Mesothelial cell of epicardium (in vitro differentiated cells): ENCODE data around the gene GTF3C1. TPM values are rescaled to one million over a fixed set of nuclear protein-coding genes. Genes with fewer than 3 reads are reported as not detected.

Experiments
- DNase-seq, 2 experiments: peaks; one replicate each; pipeline ENCODE4 v3.0.0; 2021; ENCODE audit warnings: low spot score in 2 of 2; ENCODE audit not compliant: unreplicated experiment in 2 of 2
- H3K27ac Mint-ChIP-seq: 2 replicates; pipeline ENCODE4 v1.8.0; 2021; ENCODE audit warnings: mixed read lengths
- H3K27me3 Mint-ChIP-seq: 2 replicates; pipeline ENCODE4 v1.8.0; 2021; ENCODE audit warnings: low read depth, mixed read lengths
- H3K36me3 Mint-ChIP-seq: 2 replicates; pipeline ENCODE4 v1.8.0; 2021; ENCODE audit warnings: mixed read lengths
- H3K4me1 Mint-ChIP-seq: 2 replicates; pipeline ENCODE4 v1.8.0; 2021; ENCODE audit warnings: mixed read lengths
- H3K4me3 Mint-ChIP-seq: 2 replicates; pipeline ENCODE4 v1.8.0; 2021; ENCODE audit warnings: mild to moderate bottlenecking, moderate library complexity, mixed read lengths
- H3K9me3 Mint-ChIP-seq: 2 replicates; pipeline ENCODE4 v1.8.0; 2021; ENCODE audit warnings: mixed read lengths
- CTCF ChIP-seq: fragments of 200-600 bp; sonication (generic); IDR thresholded peaks from one replicate; pipeline ENCODE4 v1.5.0; 2021; ENCODE audit warnings: antibody characterized with exemption; ENCODE audit not compliant: unreplicated experiment
- total RNA-seq: library from RNA; stranded (reverse); gene quantifications from 3 replicates; pipeline ENCODE4 v1.2.1, GENCODE V29; 2021

Gene GTF3C1
- total RNA-seq, 1 donor from 2014 or later: 131 TPM

DNA sequence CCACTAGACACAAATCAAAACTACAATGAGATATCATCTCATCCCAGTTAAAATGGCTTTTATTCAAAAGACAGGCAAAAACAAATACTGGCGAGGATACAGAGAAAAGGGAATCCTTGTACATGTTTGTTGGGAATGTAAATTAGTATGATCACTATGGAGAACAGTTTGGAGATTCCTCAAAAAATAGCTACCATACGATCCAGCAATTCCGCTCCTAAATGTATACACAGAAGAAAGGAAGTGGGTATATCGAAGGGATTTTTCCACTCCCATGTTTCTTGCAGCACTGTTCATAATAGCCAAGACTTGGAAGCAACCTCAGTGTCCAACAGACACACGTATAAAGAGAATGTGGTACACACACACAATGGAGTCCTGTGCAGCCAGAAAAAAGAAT lies 35.5 kb upstream of the GTF3C1 start:
- Mint-ChIP-seq H3K9me3 (peaks cover 7% of the 10 kb centered on the region), H3K27me3 (no peaks in the 10 kb centered on the region), H3K27ac (no peak overlapping the region), H3K4me3 (no peak overlapping the region), H3K36me3 (peaks cover 21% of the 10 kb centered on the region), H3K4me1 (peaks cover 2% of the 10 kb centered on the region)
- no peak for TF ChIP-seq CTCF
- DNase-seq: no peak

GRCh38 chr16:27583634-27584033 lies 33.9 kb upstream of the GTF3C1 start:
- peaks cover 18% of the 10 kb centered on the region for H3K4me1 Mint-ChIP-seq
- H3K36me3 Mint-ChIP-seq: peaks cover 21% of the 10 kb centered on the region
- no peak for TF ChIP-seq CTCF
- H3K27ac Mint-ChIP-seq: no peak overlapping the region
- DNase-seq: no peak
- H3K4me3 Mint-ChIP-seq: no peak overlapping the region
- H3K9me3 Mint-ChIP-seq: peaks cover 7% of the 10 kb centered on the region
- H3K27me3 Mint-ChIP-seq: no peaks in the 10 kb centered on the region

GRCh38 chr16:27582883-27583282 lies 33.2 kb upstream of the GTF3C1 start:
- H3K27me3 Mint-ChIP-seq: no peaks in the 10 kb centered on the region
- H3K4me3 Mint-ChIP-seq: no peak overlapping the region
- no peak for TF ChIP-seq CTCF
- peaks cover 7% of the 10 kb centered on the region for H3K9me3 Mint-ChIP-seq
- DNase-seq: no peak
- H3K27ac Mint-ChIP-seq: no peak overlapping the region
- H3K4me1 Mint-ChIP-seq: peaks cover 22% of the 10 kb centered on the region
- peaks cover 21% of the 10 kb centered on the region for H3K36me3 Mint-ChIP-seq

- peaks cover 12% of the 10 kb centered on the region for H3K36me3 Mint-ChIP-seq
These were observed 29.6 kb upstream of the GTF3C1 start for GRCh38 chr16:27579087-27579980.

DNA sequence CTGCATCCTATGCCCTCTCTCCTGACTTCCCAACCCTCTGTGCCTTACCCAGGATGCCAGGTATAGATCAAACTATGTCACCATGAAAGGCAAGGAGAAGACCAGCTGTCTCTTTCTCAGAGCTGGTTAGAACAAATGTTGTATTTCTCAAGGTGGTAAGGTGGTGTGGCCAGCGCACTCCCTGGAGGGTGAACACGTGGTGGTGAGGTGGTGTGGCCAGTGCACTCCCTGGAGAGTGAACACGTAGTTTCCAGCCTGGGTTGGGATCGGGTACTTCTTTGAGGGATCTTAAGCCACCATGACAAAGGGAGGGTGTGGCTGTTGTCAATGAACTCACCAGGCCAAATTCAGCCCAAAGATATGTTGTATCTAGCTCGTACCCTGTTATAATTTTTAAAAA lies 27.0 kb upstream of the GTF3C1 start:
- no peak overlapping the region for H3K27ac Mint-ChIP-seq
- H3K36me3 Mint-ChIP-seq: peaks cover 3% of the 10 kb centered on the region
- no peaks in the 10 kb centered on the region for H3K27me3 Mint-ChIP-seq
- H3K4me1 Mint-ChIP-seq: peaks cover 33% of the 10 kb centered on the region
- H3K4me3 Mint-ChIP-seq: no peak overlapping the region
- no peak for TF ChIP-seq CTCF
- DNase-seq: no peak
- H3K9me3 Mint-ChIP-seq: no peaks in the 10 kb centered on the region

More at GRCh38 chr16:27579087-27579980, 29.6 kb upstream of the GTF3C1 start:
- Mint-ChIP-seq H3K4me3 (no peak overlapping the region), H3K27ac (peak overlapping the region; percentile 82), H3K9me3 (no peaks in the 10 kb centered on the region), H3K4me1 (peaks cover 22% of the 10 kb centered on the region), H3K27me3 (no peaks in the 10 kb centered on the region)
- no peak for DNase-seq
- no peak for TF ChIP-seq CTCF
